WTC11 (cell line): ENCODE data around the gene FOXJ3.

ENCODE experiments used
- ETV6 ChIP-seq: sonication (generic); formaldehyde crosslinking; IDR thresholded peaks from 2 replicates; pipeline ENCODE4 v1.8.1; 2022; ENCODE audit warnings: mild to moderate bottlenecking, missing genetic modification reagents
- ZNF121 ChIP-seq: sonication (generic); formaldehyde crosslinking; IDR thresholded peaks from 2 replicates; pipeline ENCODE4 v1.8.0; 2023; ENCODE audit warnings: missing genetic modification reagents
- ZNF532 ChIP-seq: fragments of 250-450 bp; sonication (Bioruptor Pico); IDR thresholded peaks from 2 replicates; pipeline ENCODE4 v1.9.0; 2021; ENCODE audit warnings: mild to moderate bottlenecking, borderline replicate concordance
- TF ChIP-seq, protein P1 (sequence below): fragments of 200-600 bp; IDR thresholded peaks from 2 replicates; pipeline ENCODE4 v1.8.0; 2022; ENCODE audit warnings: antibody characterized with exemption
- TF ChIP-seq, protein P2 (sequence below): sonication (generic); formaldehyde crosslinking; IDR thresholded peaks from 2 replicates; pipeline ENCODE4 v1.8.1; 2023; ENCODE audit warnings: mild to moderate bottlenecking, missing genetic modification reagents, moderate library complexity
- TF ChIP-seq, protein P3 (sequence below): sonication (generic); formaldehyde crosslinking; IDR thresholded peaks from 2 replicates; pipeline ENCODE4 v1.8.1; 2023; ENCODE audit warnings: mild to moderate bottlenecking, moderate library complexity, missing genetic modification reagents
- TF ChIP-seq, protein P4 (sequence below): sonication (generic); formaldehyde crosslinking; IDR thresholded peaks from 2 replicates; pipeline ENCODE4 v1.8.1; 2023; ENCODE audit warnings: mild to moderate bottlenecking, missing genetic modification reagents, borderline replicate concordance

- TF ChIP-seq ZNF121 (CRISPR knock-in tag) (no peak), ZNF532 (CRISPR knock-in tag) (no peak), ETV6 (CRISPR knock-in tag) (no peak)
- TF ChIP-seq, protein P1, sequence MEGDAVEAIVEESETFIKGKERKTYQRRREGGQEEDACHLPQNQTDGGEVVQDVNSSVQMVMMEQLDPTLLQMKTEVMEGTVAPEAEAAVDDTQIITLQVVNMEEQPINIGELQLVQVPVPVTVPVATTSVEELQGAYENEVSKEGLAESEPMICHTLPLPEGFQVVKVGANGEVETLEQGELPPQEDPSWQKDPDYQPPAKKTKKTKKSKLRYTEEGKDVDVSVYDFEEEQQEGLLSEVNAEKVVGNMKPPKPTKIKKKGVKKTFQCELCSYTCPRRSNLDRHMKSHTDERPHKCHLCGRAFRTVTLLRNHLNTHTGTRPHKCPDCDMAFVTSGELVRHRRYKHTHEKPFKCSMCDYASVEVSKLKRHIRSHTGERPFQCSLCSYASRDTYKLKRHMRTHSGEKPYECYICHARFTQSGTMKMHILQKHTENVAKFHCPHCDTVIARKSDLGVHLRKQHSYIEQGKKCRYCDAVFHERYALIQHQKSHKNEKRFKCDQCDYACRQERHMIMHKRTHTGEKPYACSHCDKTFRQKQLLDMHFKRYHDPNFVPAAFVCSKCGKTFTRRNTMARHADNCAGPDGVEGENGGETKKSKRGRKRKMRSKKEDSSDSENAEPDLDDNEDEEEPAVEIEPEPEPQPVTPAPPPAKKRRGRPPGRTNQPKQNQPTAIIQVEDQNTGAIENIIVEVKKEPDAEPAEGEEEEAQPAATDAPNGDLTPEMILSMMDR: no peak
- TF ChIP-seq, protein P2, sequence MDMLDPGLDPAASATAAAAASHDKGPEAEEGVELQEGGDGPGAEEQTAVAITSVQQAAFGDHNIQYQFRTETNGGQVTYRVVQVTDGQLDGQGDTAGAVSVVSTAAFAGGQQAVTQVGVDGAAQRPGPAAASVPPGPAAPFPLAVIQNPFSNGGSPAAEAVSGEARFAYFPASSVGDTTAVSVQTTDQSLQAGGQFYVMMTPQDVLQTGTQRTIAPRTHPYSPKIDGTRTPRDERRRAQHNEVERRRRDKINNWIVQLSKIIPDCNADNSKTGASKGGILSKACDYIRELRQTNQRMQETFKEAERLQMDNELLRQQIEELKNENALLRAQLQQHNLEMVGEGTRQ (CRISPR knock-in tag): no peak
- TF ChIP-seq, protein P3, sequence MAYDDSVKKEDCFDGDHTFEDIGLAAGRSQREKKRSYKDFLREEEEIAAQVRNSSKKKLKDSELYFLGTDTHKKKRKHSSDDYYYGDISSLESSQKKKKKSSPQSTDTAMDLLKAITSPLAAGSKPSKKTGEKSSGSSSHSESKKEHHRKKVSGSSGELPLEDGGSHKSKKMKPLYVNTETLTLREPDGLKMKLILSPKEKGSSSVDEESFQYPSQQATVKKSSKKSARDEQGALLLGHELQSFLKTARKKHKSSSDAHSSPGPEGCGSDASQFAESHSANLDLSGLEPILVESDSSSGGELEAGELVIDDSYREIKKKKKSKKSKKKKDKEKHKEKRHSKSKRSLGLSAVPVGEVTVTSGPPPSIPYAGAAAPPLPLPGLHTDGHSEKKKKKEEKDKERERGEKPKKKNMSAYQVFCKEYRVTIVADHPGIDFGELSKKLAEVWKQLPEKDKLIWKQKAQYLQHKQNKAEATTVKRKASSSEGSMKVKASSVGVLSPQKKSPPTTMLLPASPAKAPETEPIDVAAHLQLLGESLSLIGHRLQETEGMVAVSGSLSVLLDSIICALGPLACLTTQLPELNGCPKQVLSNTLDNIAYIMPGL (CRISPR knock-in tag): no peak
- TF ChIP-seq, protein P4, sequence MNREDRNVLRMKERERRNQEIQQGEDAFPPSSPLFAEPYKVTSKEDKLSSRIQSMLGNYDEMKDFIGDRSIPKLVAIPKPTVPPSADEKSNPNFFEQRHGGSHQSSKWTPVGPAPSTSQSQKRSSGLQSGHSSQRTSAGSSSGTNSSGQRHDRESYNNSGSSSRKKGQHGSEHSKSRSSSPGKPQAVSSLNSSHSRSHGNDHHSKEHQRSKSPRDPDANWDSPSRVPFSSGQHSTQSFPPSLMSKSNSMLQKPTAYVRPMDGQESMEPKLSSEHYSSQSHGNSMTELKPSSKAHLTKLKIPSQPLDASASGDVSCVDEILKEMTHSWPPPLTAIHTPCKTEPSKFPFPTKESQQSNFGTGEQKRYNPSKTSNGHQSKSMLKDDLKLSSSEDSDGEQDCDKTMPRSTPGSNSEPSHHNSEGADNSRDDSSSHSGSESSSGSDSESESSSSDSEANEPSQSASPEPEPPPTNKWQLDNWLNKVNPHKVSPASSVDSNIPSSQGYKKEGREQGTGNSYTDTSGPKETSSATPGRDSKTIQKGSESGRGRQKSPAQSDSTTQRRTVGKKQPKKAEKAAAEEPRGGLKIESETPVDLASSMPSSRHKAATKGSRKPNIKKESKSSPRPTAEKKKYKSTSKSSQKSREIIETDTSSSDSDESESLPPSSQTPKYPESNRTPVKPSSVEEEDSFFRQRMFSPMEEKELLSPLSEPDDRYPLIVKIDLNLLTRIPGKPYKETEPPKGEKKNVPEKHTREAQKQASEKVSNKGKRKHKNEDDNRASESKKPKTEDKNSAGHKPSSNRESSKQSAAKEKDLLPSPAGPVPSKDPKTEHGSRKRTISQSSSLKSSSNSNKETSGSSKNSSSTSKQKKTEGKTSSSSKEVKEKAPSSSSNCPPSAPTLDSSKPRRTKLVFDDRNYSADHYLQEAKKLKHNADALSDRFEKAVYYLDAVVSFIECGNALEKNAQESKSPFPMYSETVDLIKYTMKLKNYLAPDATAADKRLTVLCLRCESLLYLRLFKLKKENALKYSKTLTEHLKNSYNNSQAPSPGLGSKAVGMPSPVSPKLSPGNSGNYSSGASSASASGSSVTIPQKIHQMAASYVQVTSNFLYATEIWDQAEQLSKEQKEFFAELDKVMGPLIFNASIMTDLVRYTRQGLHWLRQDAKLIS (CRISPR knock-in tag): no peak
These were observed 13.5 kb upstream of the FOXJ3 start for GRCh38 chr1:42348498-42348897.
